Karpas-422 (cell line): ENCODE data around the gene TMC8. TPM values are rescaled to one million over a fixed set of nuclear protein-coding genes. Genes with fewer than 3 reads are reported as not detected.

Source experiments
- DNase-seq: peaks from one replicate; pipeline ENCODE4 v3.0.0-alpha.2; 2015
- H2AFZ ChIP-seq: fragments of 200-600 bp; sonication (generic); 2 replicates; pipeline ENCODE4 v1.6.1; 2014; ENCODE audit warnings: antibody characterized with exemption, low read length, mixed read lengths
- H3K27ac ChIP-seq: fragments of 200-600 bp; sonication (generic); 2 replicates; pipeline ENCODE4 v1.5.1; 2014; ENCODE audit warnings: mild to moderate bottlenecking, low read length, moderate library complexity
- H3K27me3 ChIP-seq: fragments of 200-600 bp; sonication (generic); 2 replicates; pipeline ENCODE4 v1.6.1; 2014; ENCODE audit warnings: low read length, mixed read lengths
- H3K36me3 ChIP-seq: fragments of 200-600 bp; sonication (generic); 2 replicates; pipeline ENCODE4 v1.6.1; 2014; ENCODE audit warnings: low read length, mixed read lengths; ENCODE audit not compliant: insufficient read depth
- H3K4me1 ChIP-seq: fragments of 200-600 bp; sonication (generic); 2 replicates; pipeline ENCODE4 v1.6.1; 2014; ENCODE audit warnings: mild to moderate bottlenecking, low read length, mixed read lengths
- H3K4me2 ChIP-seq: fragments of 200-600 bp; sonication (generic); 2 replicates; pipeline ENCODE4 v1.6.1; 2014; ENCODE audit warnings: low read length, low read depth, mild to moderate bottlenecking; ENCODE audit not compliant: poor library complexity, severe bottlenecking
- H3K4me3 ChIP-seq: fragments of 200-600 bp; sonication (generic); 2 replicates; pipeline ENCODE4 v1.5.1; 2014; ENCODE audit warnings: mild to moderate bottlenecking, antibody characterized with exemption, low read length, mixed read lengths
- H3K79me2 ChIP-seq: fragments of 200-600 bp; sonication (generic); 2 replicates; pipeline ENCODE4 v1.6.1; 2014; ENCODE audit warnings: mild to moderate bottlenecking, low read length, mixed read lengths
- H3K9ac ChIP-seq: fragments of 200-600 bp; sonication (generic); 2 replicates; pipeline ENCODE4 v1.6.0; 2014; ENCODE audit warnings: low read length
- H3K9me2 ChIP-seq: fragments of 200-600 bp; sonication (generic), shearing (Covaris generic); replicated peaks from 2 replicates; pipeline ENCODE4 v1.6.0; 2014; ENCODE audit warnings: mild to moderate bottlenecking, low read length, moderate library complexity; ENCODE audit not compliant: insufficient read depth
- H3K9me3 ChIP-seq: fragments of 300-700, 200-600 bp; sonication (generic); 2 replicates; pipeline ENCODE4 v1.6.1; 2014; ENCODE audit warnings: low read length, mixed read lengths
- H4K20me1 ChIP-seq: fragments of 200-600 bp; sonication (generic); 2 replicates; pipeline ENCODE4 v1.6.1; 2014; ENCODE audit warnings: mild to moderate bottlenecking, antibody characterized with exemption, low read length, low read depth; ENCODE audit not compliant: insufficient read depth
- total RNA-seq: library from RNA; depleted of rRNA; stranded (reverse); fragments of >200 nt; shearing (Covaris generic); gene quantifications from 2 replicates; pipeline ENCODE4 v1.2.3, GENCODE V29; 2014; ENCODE audit warnings: low replicate concordance

TMC8 gene
- total RNA-seq, 1 experiment from 2014 or later = 57.9 TPM

DNA sequence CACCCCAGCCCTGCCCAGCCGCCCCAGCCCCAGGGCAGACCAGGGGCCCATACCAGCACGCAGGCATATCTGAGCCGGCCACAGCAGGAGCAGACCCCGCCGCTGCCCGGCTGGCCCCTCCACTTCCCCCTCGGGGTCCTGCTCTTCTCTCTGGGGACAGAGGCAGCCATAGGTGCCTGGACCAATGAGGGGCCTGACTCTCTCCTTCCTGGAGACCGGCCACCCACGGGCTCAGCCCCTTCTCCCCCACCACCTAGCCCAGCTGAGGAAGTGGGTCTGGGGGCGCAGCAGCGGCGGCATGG lies 5.8 kb upstream of the TMC8 start:
- peak overlapping the region; percentile 92 for H3K27ac ChIP-seq
- peak overlapping the region; percentile 96 for H3K9ac ChIP-seq
- H3K4me2 ChIP-seq = peak overlapping the region; percentile 98

DNA sequence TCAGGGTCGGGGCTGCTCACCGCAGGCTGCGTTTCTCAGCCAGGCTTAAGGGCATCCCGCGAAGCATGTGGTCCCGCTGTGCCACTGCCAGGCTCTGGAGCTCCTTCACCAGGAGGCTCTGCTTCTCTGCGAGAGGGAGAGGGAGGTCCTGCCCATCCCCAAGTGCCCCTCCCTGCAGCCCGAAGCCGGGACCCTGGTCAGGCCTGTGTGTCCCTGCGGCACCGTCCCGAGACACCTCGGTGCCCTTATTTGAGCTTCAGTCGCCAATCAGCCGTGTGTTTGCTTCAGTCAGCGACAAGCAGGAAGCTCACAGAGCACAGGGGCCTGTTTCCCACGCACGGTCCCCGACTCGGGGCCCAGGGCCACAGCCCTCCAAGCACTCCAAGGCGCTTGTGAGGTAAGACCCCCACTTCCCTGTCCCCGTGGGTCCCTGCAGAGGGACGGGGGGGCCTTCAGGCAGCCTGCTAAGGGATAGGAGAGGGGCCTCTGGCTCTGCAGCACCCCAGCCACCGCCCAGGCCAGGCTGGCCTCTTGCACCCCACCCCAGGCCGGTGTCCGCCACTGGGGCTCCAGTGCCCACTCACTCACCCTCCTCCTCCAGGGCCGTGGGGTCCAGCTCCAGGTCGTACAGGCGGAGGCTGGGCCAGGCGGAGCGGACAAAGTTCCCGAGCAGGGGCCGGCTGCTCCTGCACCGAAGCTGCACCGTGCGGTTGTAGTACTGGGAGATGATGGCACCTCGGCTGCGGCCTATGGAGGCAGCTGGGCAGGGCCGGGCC lies 5.2 kb upstream of the TMC8 start:
- DNase-seq = peak; percentile 87
- H3K4me1 ChIP-seq = peaks cover 64% of the 10 kb centered on the region
- H3K36me3 ChIP-seq = peaks cover 15% of the 10 kb centered on the region
- H3K9ac ChIP-seq = peak overlapping the region; percentile 96
- H3K4me2 ChIP-seq = peak overlapping the region; percentile 98
- H4K20me1 ChIP-seq = peaks cover 6% of the 10 kb centered on the region; the same call in 1 of the 2 replicates
- peaks cover 43% of the 10 kb centered on the region for H3K79me2 ChIP-seq
- no peaks in the 10 kb centered on the region for H3K9me3 ChIP-seq
- peak overlapping the region; percentile 88 for H3K4me3 ChIP-seq
- H3K27me3 ChIP-seq = no peaks in the 10 kb centered on the region
- H2AFZ ChIP-seq = no peak overlapping the region
- H3K9me2 ChIP-seq = no peaks in the 10 kb centered on the region
- H3K27ac ChIP-seq = peak overlapping the region; percentile 92

More for the DNA sequence above, 5.8 kb upstream of the TMC8 start:
- H4K20me1 ChIP-seq = peaks cover 6% of the 10 kb centered on the region; the same call in 1 of the 2 replicates
- no peaks in the 10 kb centered on the region for H3K9me3 ChIP-seq
- H2AFZ ChIP-seq = no peak overlapping the region
- H3K36me3 ChIP-seq = peaks cover 15% of the 10 kb centered on the region
- peaks cover 43% of the 10 kb centered on the region for H3K79me2 ChIP-seq
- H3K9me2 ChIP-seq = no peaks in the 10 kb centered on the region
- no peak for DNase-seq
- no peaks in the 10 kb centered on the region for H3K27me3 ChIP-seq
- peak overlapping the region; percentile 88 for H3K4me3 ChIP-seq
- H3K4me1 ChIP-seq = peaks cover 58% of the 10 kb centered on the region

DNA sequence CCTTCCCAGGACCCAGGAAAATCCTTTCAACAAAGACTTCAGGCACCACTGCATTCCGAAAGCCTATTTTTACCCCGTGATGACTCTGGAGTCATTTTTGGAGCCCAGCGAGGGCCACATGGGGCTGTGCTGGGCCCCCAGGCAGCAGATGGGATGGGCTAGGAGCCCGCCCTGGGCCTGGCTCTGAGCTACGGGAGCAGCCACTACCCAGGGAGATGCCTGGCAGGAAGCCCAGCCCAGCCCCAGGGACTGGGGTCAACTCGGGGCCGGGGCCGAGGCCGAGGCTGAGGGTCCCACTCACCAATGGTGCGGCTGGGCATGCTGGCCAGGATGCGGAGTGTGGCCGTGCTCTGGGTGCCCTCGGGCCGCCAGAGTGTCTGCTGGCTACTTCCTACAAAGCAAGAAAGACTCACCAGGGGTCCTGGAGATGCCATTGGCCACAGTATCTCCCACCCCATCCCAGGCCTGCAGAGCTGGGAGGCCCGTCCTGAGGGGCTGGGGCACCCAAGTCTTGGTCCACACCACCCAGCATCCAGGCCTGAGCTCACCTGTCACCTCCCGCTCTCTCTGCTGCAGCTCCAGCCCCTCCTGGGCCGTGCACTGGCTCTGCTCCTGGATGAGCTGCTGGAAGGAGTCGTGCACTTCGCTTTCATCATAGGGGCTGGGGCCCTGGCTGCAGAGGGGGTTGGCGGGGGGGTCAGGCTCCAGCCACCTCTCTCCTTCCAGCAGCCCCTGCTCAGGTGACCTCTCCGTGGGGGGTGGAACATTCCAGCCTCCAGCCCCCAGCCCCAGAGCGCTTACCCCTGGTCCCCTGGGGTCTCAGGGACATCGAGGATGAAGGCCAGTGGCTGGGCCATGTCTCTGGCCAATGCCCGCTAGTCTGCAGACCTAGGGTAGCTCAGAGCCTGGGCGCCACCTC lies 4.3 kb upstream of the TMC8 start:
- Histone ChIP-seq H3K4me3 (peak overlapping the region; percentile 88), H2AFZ (no peak overlapping the region), H3K27ac (peak overlapping the region; percentile 92), H3K9me2 (no peaks in the 10 kb centered on the region), H3K9me3 (no peaks in the 10 kb centered on the region), H3K4me2 (peak overlapping the region; percentile 98), H4K20me1 (peaks cover 6% of the 10 kb centered on the region; the same call in 1 of the 2 replicates), H3K9ac (peak overlapping the region; percentile 96), H3K36me3 (peaks cover 15% of the 10 kb centered on the region), H3K4me1 (peaks cover 72% of the 10 kb centered on the region), H3K27me3 (no peaks in the 10 kb centered on the region), H3K79me2 (peaks cover 49% of the 10 kb centered on the region)
- peak; percentile 79 for DNase-seq

DNA sequence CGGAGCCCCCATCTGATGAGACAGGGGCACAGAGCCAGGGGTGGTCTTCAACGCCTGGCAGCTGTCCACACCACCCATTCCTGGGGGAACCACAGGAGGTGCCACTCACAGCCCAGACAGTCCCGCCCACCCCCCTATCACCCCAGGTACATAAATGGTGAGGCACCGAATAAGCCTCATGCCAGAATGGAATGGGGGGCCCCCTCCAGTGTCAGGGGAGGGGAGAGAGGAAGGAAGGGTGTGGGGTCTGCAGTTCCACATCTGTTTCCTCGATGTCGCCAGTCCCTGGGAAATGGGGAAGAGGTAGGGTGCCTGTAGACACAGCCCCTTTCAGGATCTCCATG lies 3.7 kb upstream of the TMC8 start:
- H3K4me1 ChIP-seq = peaks cover 72% of the 10 kb centered on the region
- peaks cover 6% of the 10 kb centered on the region; the same call in 1 of the 2 replicates for H4K20me1 ChIP-seq
- no peaks in the 10 kb centered on the region for H3K9me2 ChIP-seq
- H2AFZ ChIP-seq = no peak overlapping the region
- peak overlapping the region; percentile 88 for H3K4me3 ChIP-seq
- no peaks in the 10 kb centered on the region for H3K9me3 ChIP-seq
- H3K9ac ChIP-seq = peak overlapping the region; percentile 96
- DNase-seq = peak; percentile 68
- H3K36me3 ChIP-seq = peaks cover 15% of the 10 kb centered on the region
- H3K4me2 ChIP-seq = peak overlapping the region; percentile 98
- H3K79me2 ChIP-seq = peaks cover 55% of the 10 kb centered on the region
- H3K27ac ChIP-seq = peak overlapping the region; percentile 92
- H3K27me3 ChIP-seq = no peaks in the 10 kb centered on the region

DNA sequence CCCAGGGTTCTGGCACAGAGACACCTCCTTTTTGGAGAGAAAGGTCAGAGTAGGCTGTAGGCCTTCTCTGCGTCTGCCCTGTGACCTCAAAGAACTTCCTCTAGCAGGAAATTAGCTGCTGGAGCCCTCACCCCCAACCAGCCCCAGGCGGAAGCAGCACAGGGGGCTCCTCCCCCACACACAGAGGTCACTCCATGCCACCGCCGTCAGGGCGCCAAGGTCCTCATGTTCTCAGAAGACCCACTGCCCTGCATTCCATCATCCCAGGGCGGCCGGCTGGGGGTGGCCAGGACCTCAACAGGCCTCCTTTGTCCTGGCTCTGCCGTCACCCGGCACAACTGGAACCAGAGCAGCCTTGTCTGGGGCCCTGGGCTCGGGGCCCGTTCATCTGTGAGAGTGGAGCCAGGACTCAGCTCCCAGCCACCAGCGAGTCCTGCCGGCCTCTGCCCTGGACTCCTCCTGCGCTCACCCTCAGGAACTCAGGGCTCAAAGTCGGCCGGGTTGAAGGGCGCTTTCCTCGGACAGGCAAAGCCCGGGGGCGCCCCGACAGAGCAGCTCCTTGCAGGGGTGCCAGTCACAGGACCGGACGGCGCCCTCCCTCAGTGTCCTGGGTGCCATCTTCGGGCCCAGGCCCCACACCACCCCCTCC lies 3.2 kb upstream of the TMC8 start:
- Histone ChIP-seq H3K4me2 (peak overlapping the region; percentile 98), H3K36me3 (peaks cover 13% of the 10 kb centered on the region), H3K79me2 (peaks cover 56% of the 10 kb centered on the region), H3K27me3 (no peaks in the 10 kb centered on the region), H3K4me1 (peaks cover 76% of the 10 kb centered on the region), H4K20me1 (peaks cover 6% of the 10 kb centered on the region; the same call in 1 of the 2 replicates), H3K4me3 (peak overlapping the region; percentile 88), H3K9me2 (no peaks in the 10 kb centered on the region), H2AFZ (no peak overlapping the region), H3K27ac (peak overlapping the region; percentile 92), H3K9me3 (no peaks in the 10 kb centered on the region), H3K9ac (peak overlapping the region; percentile 96)
- DNase-seq = peak; percentile 93

DNA sequence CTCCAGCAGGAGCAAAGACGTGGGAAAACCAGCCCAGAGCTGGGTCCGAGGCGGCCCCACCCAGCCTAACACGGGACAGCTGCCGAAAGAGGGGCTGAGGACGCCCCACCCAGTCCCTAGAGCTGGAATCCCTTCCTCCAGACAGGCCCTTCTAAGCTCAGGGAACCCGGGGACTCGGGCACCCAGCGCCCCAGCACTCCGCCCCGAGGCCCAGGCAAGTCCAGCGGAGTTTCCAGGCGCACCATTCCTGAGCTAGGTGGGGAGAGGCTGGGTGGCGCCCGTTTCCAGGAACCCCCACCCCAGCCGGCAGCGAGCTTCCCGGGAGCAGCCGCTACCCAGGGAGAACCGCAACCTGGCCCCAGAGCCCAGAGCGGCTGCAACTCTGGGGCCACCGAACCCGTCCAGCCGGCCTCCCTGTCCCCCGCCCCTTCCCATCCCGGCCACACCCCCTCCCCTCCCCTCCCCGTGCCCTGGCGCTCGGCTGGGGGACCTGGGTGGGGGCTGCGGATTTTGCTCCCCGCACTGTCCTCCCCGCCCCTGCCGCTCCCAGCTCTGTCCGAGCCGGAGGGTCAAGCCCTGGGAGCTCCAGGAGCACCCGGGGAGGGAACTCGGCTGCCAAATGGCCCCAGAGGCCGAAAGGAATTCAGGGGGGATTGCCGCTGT lies 2.6 kb upstream of the TMC8 start:
- peaks cover 52% of the 10 kb centered on the region for H3K79me2 ChIP-seq
- H3K36me3 ChIP-seq = peaks cover 10% of the 10 kb centered on the region
- no peaks in the 10 kb centered on the region for H3K9me3 ChIP-seq
- no peaks in the 10 kb centered on the region for H3K27me3 ChIP-seq
- peak overlapping the region; percentile 92 for H3K27ac ChIP-seq
- peak overlapping the region; percentile 98 for H3K4me2 ChIP-seq
- H3K4me3 ChIP-seq = peak overlapping the region; percentile 88
- no peaks in the 10 kb centered on the region for H3K9me2 ChIP-seq
- no peak overlapping the region for H2AFZ ChIP-seq
- H4K20me1 ChIP-seq = peaks cover 3% of the 10 kb centered on the region; the same call in 1 of the 2 replicates
- H3K9ac ChIP-seq = peak overlapping the region; percentile 96
- DNase-seq = peak; percentile 78
- H3K4me1 ChIP-seq = peaks cover 80% of the 10 kb centered on the region

DNA sequence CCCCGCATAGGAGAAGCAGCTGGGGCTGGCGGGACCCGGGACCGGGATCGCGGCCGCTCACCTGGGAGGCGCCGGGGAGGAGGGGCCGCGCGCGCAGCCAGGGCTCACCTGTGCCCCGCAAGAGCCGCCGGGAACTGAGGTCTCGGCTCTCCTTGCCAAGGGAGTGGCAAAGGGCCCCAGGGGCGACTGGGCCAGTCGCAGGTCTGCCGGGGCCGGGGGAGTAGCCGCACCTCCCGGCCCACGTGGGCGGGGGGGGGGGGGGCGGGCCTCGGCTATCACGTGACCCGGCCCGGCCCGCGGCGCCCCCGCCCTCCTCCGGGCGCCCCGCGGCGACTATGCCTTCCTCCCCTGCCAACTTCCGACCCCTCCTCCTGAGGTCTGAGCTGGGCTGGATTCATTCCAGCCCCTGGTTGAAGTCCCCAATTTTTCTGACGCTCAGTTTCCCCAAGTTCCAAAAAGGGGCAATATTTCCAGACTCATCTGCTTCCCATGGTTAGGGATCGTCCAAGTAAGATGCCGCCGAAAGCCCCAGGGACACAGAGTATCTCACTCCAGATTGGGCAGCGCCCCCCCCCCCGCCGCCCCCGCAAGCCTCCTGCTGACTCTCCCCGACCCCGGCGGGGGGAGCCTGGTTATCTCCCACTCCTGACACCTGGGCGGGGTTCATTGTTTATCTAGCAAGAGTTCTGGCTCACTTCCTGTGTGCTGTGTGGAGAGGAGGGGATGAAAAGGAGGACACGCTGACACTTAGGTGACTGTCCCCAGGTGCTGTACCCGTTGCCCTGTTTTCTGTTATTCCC lies 1.8 kb upstream of the TMC8 start, which contains the start of gene TMC6:
TSS of gene TMC6 (minus strand) at position 205 of the 800 bp plus-strand sequence. CDS start 1,923 bp downstream, outside the sequence.
- Histone ChIP-seq H4K20me1 (no peaks in the 10 kb centered on the region), H3K9me2 (no peaks in the 10 kb centered on the region), H3K4me1 (peaks cover 83% of the 10 kb centered on the region), H2AFZ (no peak within 1 kb of the TSS), H3K79me2 (peaks cover 49% of the 10 kb centered on the region), H3K36me3 (peaks cover 7% of the 10 kb centered on the region), H3K4me3 (peak within 1 kb of the TSS; percentile 88), H3K4me2 (peak within 1 kb of the TSS; percentile 98), H3K9me3 (no peaks in the 10 kb centered on the region), H3K27ac (peak within 1 kb of the TSS; percentile 94), H3K9ac (peak within 1 kb of the TSS; percentile 96), H3K27me3 (no peaks in the 10 kb centered on the region)
- peak; percentile 94 for DNase-seq
